ENCODE data around the gene ZBTB9. TPM values are rescaled to one million over a fixed set of nuclear protein-coding genes. Genes with fewer than 3 reads are reported as not detected.

The ZBTB9 gene
- total and polyA plus RNA-seq, 5 donors from 2014 or later = 4.5 to 11.7 (median 7.2) TPM

GRCh38 chr6:33450434-33450833 is 3.9 kb upstream of the ZBTB9 start:
- no peak overlapping the region for H3K27ac ChIP-seq (ENCODE audit: insufficient read depth, low read length, poor library complexity, severe bottlenecking)
- DNase-seq (no peak), ATAC-seq (ENCODE audit: low read depth in 2 of 2) (no peak)
- no peaks in the 10 kb centered on the region for H3K9me3 ChIP-seq (ENCODE audit: control insufficient read depth in 2 of 2, low read length in 2 of 2)
- H3K9me3 Mint-ChIP-seq = peaks cover 0 to 2% (median 0%) of the 10 kb centered on the region in 7 donors
- H3K36me3 ChIP-seq (ENCODE audit: control insufficient read depth, insufficient read depth, low read length) = peaks cover 16% of the 10 kb centered on the region
- no peak overlapping the region for H3K4me3 ChIP-seq (ENCODE audit: low read depth, low read length)
- H3K4me3 Mint-ChIP-seq = peak overlapping the region in 2 of 4 donors; percentile 44 to 49
- H3K36me3 Mint-ChIP-seq = peaks cover 22% of the 10 kb centered on the region
- peak overlapping the region in 1 of 3 donors; percentile 12 for H3K27ac Mint-ChIP-seq
- no peaks in the 10 kb centered on the region for H3K27me3 Mint-ChIP-seq
- peaks cover 10 to 37% (median 24%) of the 10 kb centered on the region in 4 donors for H3K4me1 Mint-ChIP-seq
- H3K27me3 ChIP-seq (ENCODE audit: control insufficient read depth, insufficient read depth, low read length) = no peaks in the 10 kb centered on the region
- peaks cover 25% of the 10 kb centered on the region for H3K4me1 ChIP-seq (ENCODE audit: control insufficient read depth, insufficient read depth, low read length, poor library complexity, severe bottlenecking)

- H3K4me1 ChIP-seq (ENCODE audit: control insufficient read depth, insufficient read depth, low read length, poor library complexity, severe bottlenecking) = peaks cover 28% of the 10 kb centered on the region
- H3K4me1 Mint-ChIP-seq = peaks cover 11 to 49% (median 25%) of the 10 kb centered on the region in 4 donors
- ATAC-seq (ENCODE audit: low read depth in 2 of 2) (no peak), DNase-seq (no peak)
- H3K36me3 ChIP-seq (ENCODE audit: control insufficient read depth, insufficient read depth, low read length) = peaks cover 18% of the 10 kb centered on the region
- peaks cover 0 to 2% (median 0%) of the 10 kb centered on the region in 7 donors for H3K9me3 Mint-ChIP-seq
- H3K36me3 Mint-ChIP-seq = peaks cover 22% of the 10 kb centered on the region
- peak overlapping the region; percentile 17 to 90 (median 79) for H3K27ac Mint-ChIP-seq
- H3K27me3 ChIP-seq (ENCODE audit: control insufficient read depth, insufficient read depth, low read length) = no peaks in the 10 kb centered on the region
- H3K4me3 ChIP-seq (ENCODE audit: low read depth, low read length) = no peak overlapping the region
- peak overlapping the region; percentile 70 for H3K27ac ChIP-seq (ENCODE audit: insufficient read depth, low read length, poor library complexity, severe bottlenecking)
- H3K9me3 ChIP-seq (ENCODE audit: control insufficient read depth in 2 of 2, low read length in 2 of 2) = no peaks in the 10 kb centered on the region
- peak overlapping the region in 1 of 4 donors; percentile 61 for H3K4me3 Mint-ChIP-seq
- no peaks in the 10 kb centered on the region for H3K27me3 Mint-ChIP-seq
Measured at GRCh38 chr6:33451606-33452005, 2.8 kb upstream of the ZBTB9 start.

GRCh38 chr6:33452496-33452895 is 1.9 kb upstream of the ZBTB9 start:
- Mint-ChIP-seq H3K36me3 (peaks cover 26% of the 10 kb centered on the region), H3K27ac (peak overlapping the region in 1 of 3 donors; percentile 96), H3K4me3 (no peak overlapping the region), H3K9me3 (peaks cover 0 to 2% (median 0%) of the 10 kb centered on the region in 7 donors), H3K27me3 (no peaks in the 10 kb centered on the region), H3K4me1 (peaks cover 11 to 56% (median 27%) of the 10 kb centered on the region in 4 donors)
- Histone ChIP-seq H3K27ac (ENCODE audit: insufficient read depth, low read length, poor library complexity, severe bottlenecking) (peak overlapping the region; percentile 70), H3K4me3 (ENCODE audit: low read depth, low read length) (no peak overlapping the region), H3K9me3 (ENCODE audit: control insufficient read depth in 2 of 2, low read length in 2 of 2) (no peaks in the 10 kb centered on the region), H3K27me3 (ENCODE audit: control insufficient read depth, insufficient read depth, low read length) (no peaks in the 10 kb centered on the region), H3K36me3 (ENCODE audit: control insufficient read depth, insufficient read depth, low read length) (peaks cover 19% of the 10 kb centered on the region), H3K4me1 (ENCODE audit: control insufficient read depth, insufficient read depth, low read length, poor library complexity, severe bottlenecking) (peaks cover 28% of the 10 kb centered on the region)
- ATAC-seq (ENCODE audit: low read depth in 2 of 2) (no peak), DNase-seq (no peak)

GRCh38 chr6:33453393-33454008 is 875 bp upstream of the ZBTB9 start:
- Histone ChIP-seq H3K27me3 (ENCODE audit: control insufficient read depth, insufficient read depth, low read length) (no peaks in the 10 kb centered on the region), H3K9me3 (ENCODE audit: control insufficient read depth in 2 of 2, low read length in 2 of 2) (no peaks in the 10 kb centered on the region), H3K4me3 (ENCODE audit: low read depth, low read length) (peak overlapping the region; percentile 87), H3K27ac (ENCODE audit: insufficient read depth, low read length, poor library complexity, severe bottlenecking) (peak overlapping the region; percentile 70), H3K36me3 (ENCODE audit: control insufficient read depth, insufficient read depth, low read length) (peaks cover 10% of the 10 kb centered on the region), H3K4me1 (ENCODE audit: control insufficient read depth, insufficient read depth, low read length, poor library complexity, severe bottlenecking) (peaks cover 28% of the 10 kb centered on the region)
- DNase-seq = peak in 2 of 3 donors; percentile 5 to 26
- ATAC-seq (ENCODE audit: low read depth in 2 of 2) = no peak
- peaks cover 0 to 2% (median 0%) of the 10 kb centered on the region in 7 donors for H3K9me3 Mint-ChIP-seq
- H3K4me1 Mint-ChIP-seq = peaks cover 11 to 55% (median 26%) of the 10 kb centered on the region in 4 donors
- peak overlapping the region; percentile 90 to 98 (median 96) for H3K27ac Mint-ChIP-seq
- peaks cover 18% of the 10 kb centered on the region for H3K36me3 Mint-ChIP-seq
- no peaks in the 10 kb centered on the region for H3K27me3 Mint-ChIP-seq
- peak overlapping the region; percentile 97 to 100 (median 99) for H3K4me3 Mint-ChIP-seq

GRCh38 chr6:33455051-33455450 is 675 bp downstream of the ZBTB9 start:
- peaks cover 28% of the 10 kb centered on the region for H3K4me1 ChIP-seq (ENCODE audit: control insufficient read depth, insufficient read depth, low read length, poor library complexity, severe bottlenecking)
- peak overlapping the region; percentile 56 to 98 (median 96) for H3K27ac Mint-ChIP-seq
- peaks cover 10% of the 10 kb centered on the region for H3K36me3 ChIP-seq (ENCODE audit: control insufficient read depth, insufficient read depth, low read length)
- H3K9me3 Mint-ChIP-seq = peaks cover 0 to 2% (median 0%) of the 10 kb centered on the region in 7 donors
- no peaks in the 10 kb centered on the region for H3K9me3 ChIP-seq (ENCODE audit: control insufficient read depth in 2 of 2, low read length in 2 of 2)
- H3K4me3 ChIP-seq (ENCODE audit: low read depth, low read length) = peak overlapping the region; percentile 88
- peak overlapping the region; percentile 70 for H3K27ac ChIP-seq (ENCODE audit: insufficient read depth, low read length, poor library complexity, severe bottlenecking)
- peaks cover 13% of the 10 kb centered on the region for H3K36me3 Mint-ChIP-seq
- H3K27me3 Mint-ChIP-seq = no peaks in the 10 kb centered on the region
- H3K4me3 Mint-ChIP-seq = peak overlapping the region; percentile 97 to 100 (median 99)
- no peaks in the 10 kb centered on the region for H3K27me3 ChIP-seq (ENCODE audit: control insufficient read depth, insufficient read depth, low read length)
- DNase-seq (no peak), ATAC-seq (ENCODE audit: low read depth in 2 of 2) (no peak)
- H3K4me1 Mint-ChIP-seq = peaks cover 11 to 49% (median 23%) of the 10 kb centered on the region in 4 donors

- Mint-ChIP-seq H3K4me1 (peaks cover 11 to 49% (median 18%) of the 10 kb centered on the region in 4 donors), H3K27ac (no peak overlapping the region), H3K36me3 (peaks cover 13% of the 10 kb centered on the region), H3K4me3 (peak overlapping the region; percentile 7 to 100 (median 78)), H3K9me3 (peaks cover 0 to 2% (median 0%) of the 10 kb centered on the region in 7 donors), H3K27me3 (no peaks in the 10 kb centered on the region)
- Histone ChIP-seq H3K36me3 (ENCODE audit: control insufficient read depth, insufficient read depth, low read length) (peaks cover 10% of the 10 kb centered on the region), H3K9me3 (ENCODE audit: control insufficient read depth in 2 of 2, low read length in 2 of 2) (no peaks in the 10 kb centered on the region), H3K4me3 (ENCODE audit: low read depth, low read length) (no peak overlapping the region), H3K27me3 (ENCODE audit: control insufficient read depth, insufficient read depth, low read length) (no peaks in the 10 kb centered on the region), H3K4me1 (ENCODE audit: control insufficient read depth, insufficient read depth, low read length, poor library complexity, severe bottlenecking) (peaks cover 28% of the 10 kb centered on the region), H3K27ac (ENCODE audit: insufficient read depth, low read length, poor library complexity, severe bottlenecking) (no peak overlapping the region)
- DNase-seq (no peak), ATAC-seq (ENCODE audit: low read depth in 2 of 2) (no peak)
Measured at GRCh38 chr6:33456156-33456555, 1.8 kb downstream of the ZBTB9 start.

- Histone ChIP-seq H3K4me3 (ENCODE audit: low read depth, low read length) (no peak overlapping the region), H3K4me1 (ENCODE audit: control insufficient read depth, insufficient read depth, low read length, poor library complexity, severe bottlenecking) (peaks cover 14% of the 10 kb centered on the region), H3K27ac (ENCODE audit: insufficient read depth, low read length, poor library complexity, severe bottlenecking) (no peak overlapping the region), H3K27me3 (ENCODE audit: control insufficient read depth, insufficient read depth, low read length) (peaks cover 4% of the 10 kb centered on the region), H3K9me3 (ENCODE audit: control insufficient read depth in 2 of 2, low read length in 2 of 2) (no peaks in the 10 kb centered on the region), H3K36me3 (ENCODE audit: control insufficient read depth, insufficient read depth, low read length) (peaks cover 10% of the 10 kb centered on the region)
- Mint-ChIP-seq H3K9me3 (peaks cover 0 to 2% (median 0%) of the 10 kb centered on the region in 7 donors), H3K4me1 (peaks cover 8 to 37% (median 13%) of the 10 kb centered on the region in 4 donors), H3K27me3 (peaks cover 4% of the 10 kb centered on the region), H3K4me3 (peak overlapping the region in 1 of 4 donors; percentile 58), H3K27ac (no peak overlapping the region), H3K36me3 (peaks cover 13% of the 10 kb centered on the region)
- DNase-seq (no peak), ATAC-seq (ENCODE audit: low read depth in 2 of 2) (no peak)
Measured at GRCh38 chr6:33458676-33459075, 4.3 kb downstream of the ZBTB9 start.
